Panc1 (cell line): ENCODE results near the gene PACC1.

Source experiments
- CTCF ChIP-seq: fragments of 450-650 bp; IDR thresholded peaks from 2 replicates; pipeline ENCODE4 v1.5.1; 2017; ENCODE audit warnings: mild to moderate bottlenecking
- POLR2AphosphoS5 ChIP-seq: IDR thresholded peaks from 2 replicates; pipeline ENCODE4 v1.6.1; 2012; ENCODE audit warnings: mild to moderate bottlenecking, low read depth, low read length, moderate library complexity

- TF ChIP-seq CTCF (no peak), POLR2AphosphoS5 (peak; percentile 56; the same call in 1 of the 2 replicates)
Observed at GRCh38 chr1:212414328-212415106, at the start of gene PACC1.
